Hepatocyte (in vitro differentiated cells): ENCODE results near the gene SDHA.

ENCODE experiments used
- CTCF ChIP-seq: fragments of 200-600 bp; sonication (generic); IDR thresholded peaks from 2 replicates; pipeline ENCODE4 v1.5.1; 2016; ENCODE audit warnings: antibody characterized with exemption, mild to moderate bottlenecking; ENCODE audit not compliant: poor library complexity
- EZH2phosphoT487 ChIP-seq: fragments of 200-600 bp; sonication (generic); IDR thresholded peaks from one replicate; pipeline ENCODE4 v1.6.1; 2018; ENCODE audit warnings: antibody characterized with exemption, mild to moderate bottlenecking, low read depth, moderate library complexity; ENCODE audit not compliant: unreplicated experiment, severe bottlenecking

GRCh38 chr5:192970-193831 lies 24.9 kb upstream of the SDHA start:
- TF ChIP-seq CTCF (no peak), EZH2phosphoT487 (no peak)
